Activated gamma-delta T cell treated with anti-CD3 and anti-CD28 coated beads, Interleukin-2, amount 50 U/mL, for 16 hours (primary cell): ENCODE measurements around the gene ANKDD1B.

ENCODE experiments used
- DNase-seq: peaks from one replicate; pipeline ENCODE4 v3.0.0-alpha.2; 2020; ENCODE audit warnings: low read depth

Gene ANKDD1B

DNA sequence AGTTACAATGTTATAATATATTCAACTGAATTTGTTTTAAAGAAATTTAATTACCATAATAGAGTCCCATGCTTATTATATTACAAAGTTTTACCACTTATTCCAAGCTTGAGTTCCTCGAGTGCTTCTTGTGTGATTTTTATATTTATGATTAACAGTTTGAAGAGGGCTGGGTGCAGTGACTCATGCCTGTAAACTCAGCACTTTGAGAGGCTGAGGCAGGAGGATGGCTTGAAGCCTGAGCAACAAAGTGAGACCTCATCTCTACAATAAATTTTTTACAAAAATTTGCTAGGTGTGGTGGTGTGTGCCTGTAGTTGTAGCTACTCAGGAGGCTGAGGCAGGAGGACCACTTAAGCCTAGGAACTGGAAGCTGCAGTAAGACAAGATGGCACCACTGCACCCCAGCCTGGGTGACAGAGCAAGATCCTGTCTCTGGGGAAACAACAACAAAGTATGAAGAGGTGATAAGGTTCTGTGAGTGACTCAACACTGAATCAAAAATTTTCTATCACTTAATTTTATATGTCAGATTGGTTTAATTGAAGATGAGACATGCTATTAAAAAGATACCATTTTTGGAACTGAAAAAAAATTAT lies 96.8 kb downstream of the ANKDD1B start:
- DNase-seq = no peak

DNA sequence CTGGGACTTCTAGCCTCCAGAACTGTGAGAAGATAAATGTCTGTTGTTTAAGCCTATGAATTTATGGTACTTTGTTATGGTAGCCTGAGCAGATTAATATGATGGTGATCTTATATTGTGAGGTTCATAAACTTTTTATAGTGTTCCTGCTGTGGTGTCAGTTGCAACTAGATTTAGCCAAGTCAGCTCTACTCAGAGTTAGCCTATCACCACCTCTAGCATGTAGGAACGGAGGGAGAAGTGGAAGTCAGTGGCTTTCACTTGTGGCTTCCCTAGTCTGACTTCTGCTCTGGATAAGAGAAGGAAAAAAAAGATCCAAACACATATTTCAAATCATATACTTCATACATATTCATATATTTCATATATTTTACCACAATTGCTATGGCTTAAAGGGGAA lies 99.4 kb downstream of the ANKDD1B start:
- no peak for DNase-seq

DNA sequence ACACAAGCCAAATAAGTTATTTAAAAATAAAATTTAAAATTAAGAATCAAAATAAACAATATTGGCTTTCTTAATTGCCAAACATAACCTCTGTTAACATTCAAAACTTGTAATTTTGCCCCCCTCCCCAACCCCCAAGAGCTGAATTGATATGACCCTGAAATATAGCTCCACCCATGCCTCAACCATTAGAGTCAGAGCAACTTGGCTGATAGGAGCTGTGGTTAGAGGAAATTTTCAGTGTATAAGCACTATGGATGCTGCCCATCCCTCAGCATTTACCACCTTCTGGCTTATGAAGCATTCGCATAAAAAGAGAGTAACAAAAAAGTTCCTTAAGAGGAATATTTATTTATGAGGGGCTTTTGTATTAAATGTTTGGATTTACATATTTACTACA lies 99.9 kb downstream of the ANKDD1B start:
- no peak for DNase-seq

DNA sequence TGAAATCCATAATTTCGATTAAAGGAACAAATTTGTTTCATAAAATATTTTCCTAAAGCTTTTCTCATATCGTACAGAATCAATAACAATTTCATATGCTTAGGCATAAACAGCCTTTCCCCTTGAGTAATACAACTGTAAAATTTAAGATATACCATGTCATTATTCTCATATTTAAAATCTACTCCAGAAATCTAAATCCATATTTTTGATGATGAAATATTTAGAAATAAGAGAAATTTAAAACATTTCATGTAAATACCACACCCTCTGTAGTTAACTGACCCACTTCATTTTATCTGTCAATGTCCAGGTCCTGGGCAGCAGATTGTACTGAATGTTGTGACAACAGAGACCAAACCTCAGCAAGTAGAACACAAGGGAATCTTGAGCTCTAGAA lies 100.8 kb downstream of the ANKDD1B start:
- no peak for DNase-seq

DNA sequence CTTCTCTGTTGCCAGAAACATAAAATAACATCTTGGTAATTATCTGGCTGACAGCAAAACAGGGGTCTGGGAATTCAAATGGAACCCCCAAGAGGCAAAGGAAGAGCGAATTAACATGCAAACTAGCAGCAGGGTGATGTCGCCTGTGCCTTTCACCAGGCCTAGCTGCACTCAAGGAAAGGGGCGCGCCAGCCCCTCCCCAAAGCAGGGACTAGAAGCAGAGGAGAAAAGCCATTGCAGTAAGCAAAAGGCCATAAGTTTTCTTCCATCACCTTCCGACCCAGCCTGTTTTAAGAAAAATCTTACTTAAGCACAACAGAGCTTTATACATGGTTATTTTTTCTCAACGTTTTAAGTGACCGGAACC lies 105.4 kb downstream of the ANKDD1B start:
- no peak for DNase-seq

DNA sequence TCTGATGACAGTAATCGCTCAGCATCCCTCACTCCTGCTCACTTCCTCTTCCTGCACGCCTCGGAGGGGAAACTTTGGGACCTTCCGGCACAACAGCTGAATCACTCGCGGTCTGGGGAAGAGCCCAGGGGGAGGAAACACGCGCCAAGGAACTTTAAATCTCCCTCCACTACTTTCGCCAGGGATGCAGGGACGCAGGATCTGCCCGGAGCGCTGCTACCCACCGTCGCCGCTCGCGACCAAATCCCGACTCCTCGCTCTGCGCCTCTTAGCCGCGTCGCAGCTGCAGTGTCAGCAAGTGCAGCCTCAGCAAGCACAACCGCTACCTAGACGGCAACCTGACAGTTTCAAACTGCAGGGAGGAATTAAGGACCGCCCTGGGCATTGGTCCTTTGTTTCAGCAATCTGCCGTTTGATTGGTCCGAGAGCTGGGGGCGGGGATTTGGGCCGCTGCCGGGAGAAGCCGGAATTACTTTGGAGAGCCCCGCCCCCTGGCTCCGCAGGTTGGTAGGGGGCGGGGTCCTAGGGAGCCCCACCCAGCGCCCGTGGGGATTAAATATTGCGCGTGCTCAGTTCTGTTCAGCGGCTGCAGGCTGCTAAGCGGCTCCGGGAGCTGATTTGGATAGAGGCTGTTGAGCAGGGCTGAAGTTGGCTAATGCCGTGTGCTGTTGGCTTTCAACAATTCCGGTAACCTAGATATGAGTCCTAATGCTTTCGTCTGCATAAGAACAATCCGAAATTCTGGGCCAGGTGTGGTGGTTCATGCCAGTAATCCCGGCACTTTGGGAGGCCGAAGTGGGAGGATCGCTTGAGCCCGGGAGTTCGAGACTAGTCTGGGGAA lies 106.0 kb downstream of the ANKDD1B start, which contains the start of gene POC5:
Gene POC5, minus strand, starts transcription at position 356 of the 841 bp plus-strand sequence. CDS start 4,500 bp downstream, outside the sequence.
- peak; percentile 96 for DNase-seq

DNA sequence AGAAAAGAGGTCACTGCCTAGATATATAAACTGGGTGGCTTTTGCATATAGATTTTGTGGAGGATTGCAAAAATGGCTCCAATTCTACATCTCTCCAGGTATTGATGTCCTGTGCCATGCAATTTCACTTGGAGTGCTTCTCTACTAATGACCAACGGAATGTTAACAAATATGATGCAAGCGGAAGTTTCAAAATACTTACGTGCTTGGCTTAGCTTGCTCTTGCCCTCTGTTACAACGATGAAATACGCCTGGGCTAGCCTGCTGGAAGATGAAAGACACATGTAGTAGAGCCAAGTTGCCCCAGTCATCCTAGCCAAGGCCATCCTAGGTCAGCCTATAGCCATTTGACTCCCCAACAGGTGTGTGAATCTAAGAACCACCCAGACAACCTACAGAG lies 109.6 kb downstream of the ANKDD1B start:
- DNase-seq = no peak
